ENCODE measurements around the gene SGSM2. TPM values are rescaled to one million over a fixed set of nuclear protein-coding genes. Genes with fewer than 3 reads are reported as not detected.

SGSM2 gene
- polyA plus RNA-seq, 1 donor from 2014 or later, result 222 TPM

DNA sequence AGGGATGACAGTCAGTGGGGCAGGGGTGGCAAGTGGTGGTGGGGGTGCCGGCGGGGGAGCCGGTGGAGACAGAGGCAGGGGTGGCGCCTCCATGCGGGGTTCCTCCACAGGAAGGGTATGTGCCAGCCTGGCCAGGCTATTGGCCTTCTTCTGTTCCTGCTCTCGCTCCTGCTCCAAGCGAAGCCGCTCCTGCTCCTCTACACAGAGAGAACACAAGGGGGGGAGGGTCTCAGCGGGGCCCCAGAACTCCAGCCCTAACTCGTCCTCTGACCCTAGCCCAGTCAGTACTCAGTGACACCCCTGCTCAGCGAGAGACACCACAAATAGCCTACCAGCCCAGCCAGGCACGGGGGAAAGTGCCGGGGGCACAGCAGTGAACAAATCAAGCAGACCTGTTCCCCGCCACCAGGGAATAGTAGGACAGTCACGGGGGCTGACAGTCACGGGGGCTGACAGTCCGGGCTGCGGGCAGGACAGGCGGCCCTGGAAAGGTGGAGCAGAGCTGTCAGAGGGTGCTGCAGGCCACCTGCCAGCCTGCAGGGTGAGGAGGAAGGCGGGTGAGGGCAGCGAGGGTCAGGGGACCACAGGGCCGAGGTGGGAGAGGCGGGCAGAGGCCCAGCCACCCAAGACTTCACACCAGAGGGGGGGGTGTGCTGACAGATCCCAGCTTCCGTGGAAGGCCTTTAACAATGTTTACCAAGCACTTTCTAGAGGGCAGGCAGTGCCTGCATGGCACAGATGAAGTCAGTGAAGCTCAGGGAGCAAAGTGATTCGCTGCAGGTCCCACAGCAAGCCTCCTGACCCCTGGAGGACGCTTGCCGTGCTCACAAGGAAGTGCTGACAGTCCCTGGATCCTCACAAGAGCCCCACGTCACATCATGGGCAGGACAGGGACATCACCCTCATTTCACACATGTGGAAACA, 58.2 kb downstream of the SGSM2 start:
- Histone ChIP-seq H3K36me3 (ENCODE audit: insufficient read depth, low read length) (no peaks in the 10 kb centered on the region), H3K27me3 (ENCODE audit: insufficient read depth, low read depth, low read length) (no peaks in the 10 kb centered on the region), H3K4me2 (ENCODE audit: low read length) (no peak overlapping the region), H4K20me1 (ENCODE audit: insufficient read depth) (peaks cover 38% of the 10 kb centered on the region), H3F3A (ENCODE audit: insufficient read depth, low read length, poor library complexity, severe bottlenecking) (peaks cover 7% of the 10 kb centered on the region), H3K9me3 (ENCODE audit: low read length) (no peaks in the 10 kb centered on the region), H3K79me2 (replicated peaks; ENCODE audit: insufficient read depth, low read length) (peaks cover 72% of the 10 kb centered on the region), H3K4me3 (ENCODE audit: low read length) (peak overlapping the region; percentile 100), H3K27ac (ENCODE audit: low read length) (no peak overlapping the region), H3K9me2 (ENCODE audit: insufficient read depth, low read length) (no peaks in the 10 kb centered on the region), H3K9ac (ENCODE audit: low read length) (peak overlapping the region; percentile 57), H2AFZ (ENCODE audit: low read depth, low read length) (no peak overlapping the region)
- TF ChIP-seq SMC3 (conservative IDR thresholded peaks at IDR 0.05; ENCODE audit: poor library complexity), result no peak
- TF ChIP-seq, protein P1, sequence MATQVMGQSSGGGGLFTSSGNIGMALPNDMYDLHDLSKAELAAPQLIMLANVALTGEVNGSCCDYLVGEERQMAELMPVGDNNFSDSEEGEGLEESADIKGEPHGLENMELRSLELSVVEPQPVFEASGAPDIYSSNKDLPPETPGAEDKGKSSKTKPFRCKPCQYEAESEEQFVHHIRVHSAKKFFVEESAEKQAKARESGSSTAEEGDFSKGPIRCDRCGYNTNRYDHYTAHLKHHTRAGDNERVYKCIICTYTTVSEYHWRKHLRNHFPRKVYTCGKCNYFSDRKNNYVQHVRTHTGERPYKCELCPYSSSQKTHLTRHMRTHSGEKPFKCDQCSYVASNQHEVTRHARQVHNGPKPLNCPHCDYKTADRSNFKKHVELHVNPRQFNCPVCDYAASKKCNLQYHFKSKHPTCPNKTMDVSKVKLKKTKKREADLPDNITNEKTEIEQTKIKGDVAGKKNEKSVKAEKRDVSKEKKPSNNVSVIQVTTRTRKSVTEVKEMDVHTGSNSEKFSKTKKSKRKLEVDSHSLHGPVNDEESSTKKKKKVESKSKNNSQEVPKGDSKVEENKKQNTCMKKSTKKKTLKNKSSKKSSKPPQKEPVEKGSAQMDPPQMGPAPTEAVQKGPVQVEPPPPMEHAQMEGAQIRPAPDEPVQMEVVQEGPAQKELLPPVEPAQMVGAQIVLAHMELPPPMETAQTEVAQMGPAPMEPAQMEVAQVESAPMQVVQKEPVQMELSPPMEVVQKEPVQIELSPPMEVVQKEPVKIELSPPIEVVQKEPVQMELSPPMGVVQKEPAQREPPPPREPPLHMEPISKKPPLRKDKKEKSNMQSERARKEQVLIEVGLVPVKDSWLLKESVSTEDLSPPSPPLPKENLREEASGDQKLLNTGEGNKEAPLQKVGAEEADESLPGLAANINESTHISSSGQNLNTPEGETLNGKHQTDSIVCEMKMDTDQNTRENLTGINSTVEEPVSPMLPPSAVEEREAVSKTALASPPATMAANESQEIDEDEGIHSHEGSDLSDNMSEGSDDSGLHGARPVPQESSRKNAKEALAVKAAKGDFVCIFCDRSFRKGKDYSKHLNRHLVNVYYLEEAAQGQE (IDR thresholded peaks at IDR 0.05; ENCODE audit: borderline replicate concordance), result no peak
- no peak for TF ChIP-seq EP300 (conservative IDR thresholded peaks at IDR 0.05; ENCODE audit: poor library complexity, severe bottlenecking)
- no peak for TF ChIP-seq POLR2AphosphoS5 (IDR thresholded peaks at IDR 0.05)
- TF ChIP-seq, protein P2, sequence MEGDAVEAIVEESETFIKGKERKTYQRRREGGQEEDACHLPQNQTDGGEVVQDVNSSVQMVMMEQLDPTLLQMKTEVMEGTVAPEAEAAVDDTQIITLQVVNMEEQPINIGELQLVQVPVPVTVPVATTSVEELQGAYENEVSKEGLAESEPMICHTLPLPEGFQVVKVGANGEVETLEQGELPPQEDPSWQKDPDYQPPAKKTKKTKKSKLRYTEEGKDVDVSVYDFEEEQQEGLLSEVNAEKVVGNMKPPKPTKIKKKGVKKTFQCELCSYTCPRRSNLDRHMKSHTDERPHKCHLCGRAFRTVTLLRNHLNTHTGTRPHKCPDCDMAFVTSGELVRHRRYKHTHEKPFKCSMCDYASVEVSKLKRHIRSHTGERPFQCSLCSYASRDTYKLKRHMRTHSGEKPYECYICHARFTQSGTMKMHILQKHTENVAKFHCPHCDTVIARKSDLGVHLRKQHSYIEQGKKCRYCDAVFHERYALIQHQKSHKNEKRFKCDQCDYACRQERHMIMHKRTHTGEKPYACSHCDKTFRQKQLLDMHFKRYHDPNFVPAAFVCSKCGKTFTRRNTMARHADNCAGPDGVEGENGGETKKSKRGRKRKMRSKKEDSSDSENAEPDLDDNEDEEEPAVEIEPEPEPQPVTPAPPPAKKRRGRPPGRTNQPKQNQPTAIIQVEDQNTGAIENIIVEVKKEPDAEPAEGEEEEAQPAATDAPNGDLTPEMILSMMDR (IDR thresholded peaks at IDR 0.05; ENCODE audit: poor library complexity, severe bottlenecking), result no peak
- TF ChIP-seq TAF1 (IDR thresholded peaks at IDR 0.05; ENCODE audit: low read depth), result no peak
- no peak for TF ChIP-seq MXI1 (conservative IDR thresholded peaks at IDR 0.05; ENCODE audit: poor library complexity, severe bottlenecking)

GRCh38 chr17:2396192-2396567, 58.9 kb downstream of the SGSM2 start:
- TF ChIP-seq SMC3 (conservative IDR thresholded peaks at IDR 0.05; ENCODE audit: poor library complexity), result no peak
- no peak for TF ChIP-seq TAF1 (IDR thresholded peaks at IDR 0.05; ENCODE audit: low read depth)
- Histone ChIP-seq H3K27ac (ENCODE audit: low read length) (peak overlapping the region; percentile 47), H4K20me1 (ENCODE audit: insufficient read depth) (peaks cover 38% of the 10 kb centered on the region), H3F3A (ENCODE audit: insufficient read depth, low read length, poor library complexity, severe bottlenecking) (peaks cover 7% of the 10 kb centered on the region), H3K9me3 (ENCODE audit: low read length) (no peaks in the 10 kb centered on the region), H2AFZ (ENCODE audit: low read depth, low read length) (no peak overlapping the region), H3K4me2 (ENCODE audit: low read length) (peak overlapping the region; percentile 7), H3K9ac (ENCODE audit: low read length) (peak overlapping the region; percentile 57), H3K27me3 (ENCODE audit: insufficient read depth, low read depth, low read length) (no peaks in the 10 kb centered on the region), H3K4me3 (ENCODE audit: low read length) (peak overlapping the region; percentile 100), H3K79me2 (replicated peaks; ENCODE audit: insufficient read depth, low read length) (peaks cover 72% of the 10 kb centered on the region), H3K9me2 (ENCODE audit: insufficient read depth, low read length) (no peaks in the 10 kb centered on the region), H3K36me3 (ENCODE audit: insufficient read depth, low read length) (no peaks in the 10 kb centered on the region)
